Progenitor cell of endocrine pancreas (in vitro differentiated cells): Measurements from ENCODE around the gene RNF207. TPM values are rescaled to one million over a fixed set of nuclear protein-coding genes. Genes with fewer than 3 reads are reported as not detected.

ENCODE experiments used
- DNase-seq: peaks from one replicate; pipeline ENCODE4 v3.0.0; 2021; ENCODE audit warnings: low spot score; ENCODE audit not compliant: unreplicated experiment
- H3K27ac Mint-ChIP-seq: 2 replicates; pipeline ENCODE4 v1.8.0; 2021; ENCODE audit warnings: mild to moderate bottlenecking, moderate library complexity, mixed read lengths
- H3K27me3 Mint-ChIP-seq: 2 replicates; pipeline ENCODE4 v1.8.0; 2021; ENCODE audit warnings: mixed read lengths
- H3K36me3 Mint-ChIP-seq: 2 replicates; pipeline ENCODE4 v1.8.0; 2022; ENCODE audit warnings: mixed read lengths; ENCODE audit not compliant: insufficient read depth
- H3K4me1 Mint-ChIP-seq: 2 replicates; pipeline ENCODE4 v1.8.0; 2021; ENCODE audit warnings: low read depth, mixed read lengths
- H3K4me3 Mint-ChIP-seq: 2 replicates; pipeline ENCODE4 v1.8.0; 2021; ENCODE audit warnings: low read depth, mild to moderate bottlenecking, moderate library complexity, mixed read lengths
- H3K9me3 Mint-ChIP-seq: 2 replicates; pipeline ENCODE4 v1.8.0; 2021; ENCODE audit warnings: low read depth, mixed read lengths
- total RNA-seq: library from RNA; stranded (reverse); gene quantifications from 2 replicates; pipeline ENCODE4 v1.2.1, GENCODE V29; 2021
- TF ChIP-seq, protein P1 (sequence below): fragments of 200-600 bp; sonication (generic); IDR thresholded peaks from one replicate; pipeline ENCODE4 v1.5.0; 2021; ENCODE audit warnings: antibody characterized with exemption, mild to moderate bottlenecking; ENCODE audit not compliant: unreplicated experiment

Gene RNF207
- total RNA-seq, 1 donor from 2014 or later, result 50.5 TPM

DNA sequence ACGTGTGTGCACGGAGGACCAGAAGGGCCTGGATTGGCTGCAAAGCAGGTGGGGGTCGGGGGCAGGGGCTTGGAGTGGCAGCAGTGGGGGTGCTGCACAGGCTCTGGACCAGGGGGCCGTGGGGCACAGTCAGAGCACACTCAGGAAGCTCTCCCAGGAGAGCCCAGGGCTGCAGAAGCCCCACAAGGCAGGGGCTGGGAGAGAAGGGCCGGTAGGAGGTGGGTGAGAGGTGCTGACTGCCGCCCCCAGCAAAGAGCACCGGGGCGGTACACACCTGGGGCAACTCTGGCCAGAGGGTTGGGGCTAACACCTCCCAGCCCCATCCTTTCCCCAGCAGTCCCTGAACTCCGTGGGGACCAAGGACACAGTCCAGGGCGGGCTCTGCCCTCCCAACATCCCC lies 39.7 kb upstream of the RNF207 start:
- H3K27me3 Mint-ChIP-seq, result peaks cover 36% of the 10 kb centered on the region
- H3K9me3 Mint-ChIP-seq, result no peaks in the 10 kb centered on the region
- TF ChIP-seq, protein P1, sequence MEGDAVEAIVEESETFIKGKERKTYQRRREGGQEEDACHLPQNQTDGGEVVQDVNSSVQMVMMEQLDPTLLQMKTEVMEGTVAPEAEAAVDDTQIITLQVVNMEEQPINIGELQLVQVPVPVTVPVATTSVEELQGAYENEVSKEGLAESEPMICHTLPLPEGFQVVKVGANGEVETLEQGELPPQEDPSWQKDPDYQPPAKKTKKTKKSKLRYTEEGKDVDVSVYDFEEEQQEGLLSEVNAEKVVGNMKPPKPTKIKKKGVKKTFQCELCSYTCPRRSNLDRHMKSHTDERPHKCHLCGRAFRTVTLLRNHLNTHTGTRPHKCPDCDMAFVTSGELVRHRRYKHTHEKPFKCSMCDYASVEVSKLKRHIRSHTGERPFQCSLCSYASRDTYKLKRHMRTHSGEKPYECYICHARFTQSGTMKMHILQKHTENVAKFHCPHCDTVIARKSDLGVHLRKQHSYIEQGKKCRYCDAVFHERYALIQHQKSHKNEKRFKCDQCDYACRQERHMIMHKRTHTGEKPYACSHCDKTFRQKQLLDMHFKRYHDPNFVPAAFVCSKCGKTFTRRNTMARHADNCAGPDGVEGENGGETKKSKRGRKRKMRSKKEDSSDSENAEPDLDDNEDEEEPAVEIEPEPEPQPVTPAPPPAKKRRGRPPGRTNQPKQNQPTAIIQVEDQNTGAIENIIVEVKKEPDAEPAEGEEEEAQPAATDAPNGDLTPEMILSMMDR, result no peak
- H3K27ac Mint-ChIP-seq, result no peak overlapping the region
- DNase-seq, result no peak
- no peaks in the 10 kb centered on the region for H3K36me3 Mint-ChIP-seq
- no peaks in the 10 kb centered on the region for H3K4me1 Mint-ChIP-seq
- H3K4me3 Mint-ChIP-seq, result no peak overlapping the region

GRCh38 chr1:6166655-6167390 lies 39.1 kb upstream of the RNF207 start:
- H3K4me3 Mint-ChIP-seq, result no peak overlapping the region
- H3K27me3 Mint-ChIP-seq, result peaks cover 39% of the 10 kb centered on the region
- H3K36me3 Mint-ChIP-seq, result no peaks in the 10 kb centered on the region
- H3K9me3 Mint-ChIP-seq, result no peaks in the 10 kb centered on the region
- H3K4me1 Mint-ChIP-seq, result no peaks in the 10 kb centered on the region
- H3K27ac Mint-ChIP-seq, result no peak overlapping the region
- TF ChIP-seq, protein P1, result no peak
- no peak for DNase-seq

GRCh38 chr1:6167391-6168303 lies 38.3 kb upstream of the RNF207 start:
- Mint-ChIP-seq H3K4me3 (no peak overlapping the region), H3K4me1 (no peaks in the 10 kb centered on the region), H3K27ac (no peak overlapping the region), H3K9me3 (no peaks in the 10 kb centered on the region), H3K27me3 (peaks cover 37% of the 10 kb centered on the region), H3K36me3 (no peaks in the 10 kb centered on the region)
- no peak for DNase-seq
- TF ChIP-seq, protein P1, result no peak

- DNase-seq, result no peak
- Mint-ChIP-seq H3K9me3 (no peaks in the 10 kb centered on the region), H3K4me3 (no peak overlapping the region), H3K36me3 (no peaks in the 10 kb centered on the region), H3K27ac (no peak overlapping the region), H3K27me3 (peaks cover 30% of the 10 kb centered on the region), H3K4me1 (no peaks in the 10 kb centered on the region)
- TF ChIP-seq, protein P1, result no peak
Measured at GRCh38 chr1:6168947-6169586, 36.9 kb upstream of the RNF207 start.

- Mint-ChIP-seq H3K36me3 (no peaks in the 10 kb centered on the region), H3K4me1 (no peaks in the 10 kb centered on the region), H3K27me3 (peaks cover 25% of the 10 kb centered on the region), H3K27ac (no peak overlapping the region), H3K9me3 (no peaks in the 10 kb centered on the region), H3K4me3 (no peak overlapping the region)
- TF ChIP-seq, protein P1, result no peak
- DNase-seq, result no peak
Measured at GRCh38 chr1:6170116-6170741, 35.7 kb upstream of the RNF207 start.
